HG03039 (cell line): ENCODE data around the gene OSBPL6.
"Not testable (repeated sequence)": the region's sequence is repeated elsewhere in the genome, so short reads cannot be mapped to it uniquely, and the experiment has no call there.

Source experiments
- ATAC-seq: cut with Tn5 transposase; IDR thresholded peaks from one replicate; pipeline ENCODE4 v1.9.1; 2021; ENCODE audit warnings: mild to moderate bottlenecking, moderate library complexity; ENCODE audit not compliant: unreplicated experiment

The OSBPL6 gene

DNA sequence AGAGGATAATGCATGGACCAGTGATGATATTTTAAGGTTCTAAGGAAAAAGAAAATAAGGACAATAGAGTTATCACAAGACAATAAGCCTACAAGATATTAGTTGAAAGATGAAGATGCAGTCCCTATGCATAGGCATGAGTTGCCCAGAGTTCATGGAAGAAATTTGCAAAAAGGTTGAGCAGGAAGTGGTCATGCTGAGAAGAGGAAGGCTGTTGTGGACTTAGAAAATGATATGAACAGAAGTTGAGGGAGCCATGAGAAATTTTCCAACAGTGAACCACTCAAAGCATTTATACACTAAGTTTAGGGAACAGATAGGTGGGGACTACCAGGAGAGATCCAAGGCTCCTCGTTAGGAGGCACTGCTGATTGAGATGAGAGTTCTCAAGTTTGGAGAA, 3.5 kb downstream of the OSBPL6 start:
- no peak for ATAC-seq

DNA sequence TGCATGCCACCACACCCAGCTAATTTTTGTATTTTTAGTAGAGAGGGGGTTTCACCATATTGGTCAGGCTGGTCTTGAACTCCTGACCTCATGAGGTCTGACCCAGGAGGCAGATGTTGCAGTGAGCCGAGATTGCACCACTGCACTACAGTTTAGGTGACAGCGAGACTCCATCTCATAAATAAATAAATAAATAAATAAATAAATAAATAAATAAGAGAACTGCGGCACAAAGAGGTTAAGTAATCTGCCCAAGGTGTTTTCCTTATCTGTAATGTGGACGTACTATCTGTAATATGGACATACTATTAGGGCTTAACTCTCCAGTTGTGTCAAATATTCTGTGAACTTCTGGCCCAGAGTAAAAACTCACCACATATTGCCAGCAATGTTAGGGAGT, 4.1 kb downstream of the OSBPL6 start:
- ATAC-seq: not testable (repeated sequence)

DNA sequence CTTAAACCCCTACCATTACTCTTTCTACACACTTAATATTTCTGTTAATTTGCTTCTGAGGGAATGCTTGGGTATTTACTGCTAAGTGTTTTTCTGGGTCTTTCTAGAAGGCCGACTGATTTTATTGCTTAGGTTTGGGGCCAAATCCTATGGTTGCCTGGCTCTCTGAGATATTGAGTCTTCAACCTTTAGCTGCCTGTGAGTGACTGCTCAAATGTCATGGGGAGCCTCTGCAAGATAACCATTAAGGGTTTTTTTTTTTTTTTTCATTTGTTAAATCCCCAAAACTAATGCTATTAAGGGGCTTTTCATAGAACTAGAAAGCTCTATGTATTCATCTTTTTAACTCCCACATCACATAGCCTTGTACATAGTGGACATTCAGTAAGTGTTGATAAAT, 5.0 kb downstream of the OSBPL6 start:
- no peak for ATAC-seq

DNA sequence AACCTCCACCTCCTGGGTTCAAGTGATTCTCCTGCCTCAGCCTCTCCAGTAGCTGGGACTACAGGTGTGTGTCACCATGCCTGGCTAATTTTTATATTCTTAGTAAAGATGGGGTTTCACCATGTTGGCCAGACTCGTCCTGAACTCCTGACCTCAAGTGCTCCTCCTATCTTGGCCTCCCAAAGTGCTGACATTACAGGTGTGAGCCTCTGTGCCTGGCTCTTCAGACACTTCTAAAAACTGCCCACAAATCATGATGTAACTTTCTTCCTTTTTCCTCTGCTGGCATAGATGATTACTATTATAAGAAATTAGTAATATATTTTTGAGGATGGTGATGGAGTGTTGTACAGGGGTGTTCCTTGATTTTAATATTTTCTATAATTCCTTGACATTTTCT, 6.0 kb downstream of the OSBPL6 start:
- ATAC-seq: no peak

DNA sequence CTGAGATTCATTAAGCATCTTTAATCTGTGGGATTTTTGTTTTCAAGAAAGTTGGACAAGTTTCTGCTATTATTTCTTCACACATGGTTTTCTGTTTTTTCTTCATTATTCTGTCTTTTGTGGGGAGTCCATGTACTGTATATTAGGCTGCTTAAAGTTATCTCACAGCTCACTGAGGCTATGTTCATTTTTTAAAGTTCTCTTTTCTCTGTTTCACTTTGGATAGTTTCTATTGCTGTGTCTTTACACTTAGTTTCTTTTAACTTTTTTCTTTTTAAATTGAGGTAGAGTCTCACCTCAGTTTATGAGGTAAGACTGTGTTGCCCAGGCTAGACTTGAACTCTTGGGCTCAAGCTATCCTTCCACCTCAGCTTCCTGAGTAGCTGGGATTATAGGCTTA, 8.6 kb downstream of the OSBPL6 start:
- ATAC-seq: no peak

DNA sequence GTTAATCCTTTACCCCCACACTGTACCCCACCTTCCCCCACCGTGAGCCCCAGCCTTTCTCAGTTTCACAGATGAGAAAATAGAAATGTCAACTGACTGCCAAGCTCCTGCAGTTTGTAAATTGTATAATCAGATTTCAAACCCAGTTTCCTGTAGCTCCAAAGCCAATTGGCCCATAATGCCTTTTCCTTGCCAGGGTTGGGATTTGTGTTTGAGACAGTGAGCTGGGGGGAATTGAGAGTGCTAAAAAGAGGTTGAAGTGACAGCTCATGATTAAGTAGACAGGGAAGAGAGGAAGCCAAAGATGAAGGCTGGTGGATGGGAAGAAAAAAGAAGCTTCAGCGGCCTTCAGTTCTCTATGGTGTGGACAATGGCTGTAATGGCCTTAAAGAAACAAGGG, 10.7 kb downstream of the OSBPL6 start:
- no peak for ATAC-seq

DNA sequence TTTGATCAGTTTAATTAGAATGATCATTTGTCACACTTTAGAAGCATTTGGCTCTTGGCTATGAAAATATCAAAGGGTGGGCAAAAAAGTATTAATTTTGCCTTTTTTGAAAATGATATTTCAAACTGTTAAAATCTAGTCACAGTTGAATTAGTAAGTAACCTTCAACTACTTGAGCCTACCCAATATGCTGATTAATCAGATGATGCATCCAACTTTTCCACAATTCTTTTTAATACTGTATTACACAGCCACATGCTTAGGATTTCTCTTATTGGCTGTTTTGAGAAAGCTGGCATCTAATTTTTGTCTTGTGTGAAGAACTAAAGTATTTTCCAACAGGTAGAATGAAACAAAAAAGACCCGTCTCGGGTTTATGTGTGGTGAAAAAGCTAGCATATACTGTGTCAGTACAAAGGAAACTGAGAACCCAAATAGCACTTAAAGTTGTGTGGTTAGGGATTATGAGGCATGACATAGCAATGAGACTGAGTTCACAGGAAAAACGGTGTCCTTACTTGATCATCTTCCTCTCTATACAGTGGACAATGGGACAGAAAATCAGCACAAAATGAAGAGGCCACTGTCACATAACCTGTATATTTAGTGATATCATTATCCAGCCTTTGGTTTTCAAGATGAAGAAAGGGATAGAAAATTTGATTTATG, 11.7 kb downstream of the OSBPL6 start:
- ATAC-seq: no peak

DNA sequence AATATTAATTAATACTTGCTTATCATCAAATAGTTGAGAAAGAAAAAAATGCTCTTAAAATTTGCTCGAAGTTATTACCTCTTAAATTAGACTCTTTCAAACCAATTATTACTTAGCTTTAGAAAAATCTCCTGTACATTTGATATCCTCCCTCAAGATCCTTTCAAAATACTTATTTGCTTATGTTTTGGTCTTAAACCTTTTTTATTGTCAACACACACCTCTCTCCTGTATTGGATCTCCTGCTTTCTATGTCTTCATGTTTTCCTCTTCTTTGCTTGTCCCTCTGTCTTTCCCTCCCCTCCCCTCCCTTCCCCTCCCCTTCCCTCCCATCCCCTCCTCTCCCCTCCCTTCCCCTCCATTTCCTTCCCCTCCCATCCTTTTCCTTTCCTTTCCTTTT, 14.0 kb downstream of the OSBPL6 start:
- ATAC-seq: no peak

DNA sequence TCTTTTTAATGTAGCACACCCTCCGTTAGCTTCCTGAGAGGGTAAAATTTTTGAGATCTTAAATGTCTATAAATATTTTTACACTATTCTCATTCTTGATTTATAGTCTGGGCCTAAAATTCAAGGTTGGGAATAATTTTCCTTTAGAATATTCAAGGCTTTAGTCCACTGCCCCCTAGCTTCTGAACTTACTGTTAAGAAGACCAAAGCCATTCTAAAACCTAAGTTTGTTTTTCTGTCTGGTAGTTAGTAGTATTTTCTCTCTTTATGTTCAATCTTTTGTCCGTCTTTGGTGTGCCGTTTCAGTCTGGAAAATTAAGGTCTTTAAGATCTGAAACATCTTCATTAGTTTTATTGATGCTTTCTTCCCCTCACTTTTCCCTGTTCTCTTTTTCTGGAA, 14.5 kb downstream of the OSBPL6 start:
- ATAC-seq: no peak

DNA sequence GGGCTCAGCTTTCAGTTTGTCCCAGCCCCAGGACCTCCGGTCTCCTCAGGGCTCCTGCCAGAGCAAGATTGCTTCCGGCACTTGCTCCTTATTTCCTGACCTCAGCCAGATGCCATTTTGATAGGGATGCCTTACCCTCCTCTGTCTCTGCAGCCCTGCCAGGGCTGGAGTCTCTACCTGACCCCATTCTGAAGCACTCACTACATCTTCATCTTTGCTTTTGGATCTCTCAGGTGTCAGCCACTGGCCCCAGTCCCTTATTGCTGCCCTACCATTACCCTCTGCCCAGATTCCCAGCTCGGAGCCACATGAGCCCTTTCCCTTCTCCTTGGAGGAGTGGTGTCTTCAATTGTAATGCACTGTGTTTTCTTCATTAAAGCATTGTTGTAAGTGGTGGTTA, 17.1 kb downstream of the OSBPL6 start:
- no peak for ATAC-seq

DNA sequence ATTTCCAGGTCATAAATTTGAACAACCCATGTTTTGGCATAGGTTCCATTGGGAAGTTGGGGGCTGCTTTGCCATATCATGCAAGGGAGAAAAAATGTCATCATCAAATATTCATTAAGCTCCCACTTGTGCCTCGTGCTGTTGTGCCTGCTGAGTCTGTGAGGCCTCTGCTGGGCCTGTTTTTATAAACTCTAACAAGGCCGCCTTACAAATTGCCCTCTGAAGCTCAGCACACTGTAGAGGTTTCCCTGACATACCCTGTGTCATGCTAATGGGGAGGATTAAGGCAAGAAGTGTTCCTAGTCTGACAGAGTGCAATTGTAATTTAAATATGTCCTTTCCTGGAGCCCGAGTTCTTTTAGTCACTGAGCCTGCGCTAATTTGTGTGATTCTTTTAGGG, 17.6 kb downstream of the OSBPL6 start:
- ATAC-seq: no peak

DNA sequence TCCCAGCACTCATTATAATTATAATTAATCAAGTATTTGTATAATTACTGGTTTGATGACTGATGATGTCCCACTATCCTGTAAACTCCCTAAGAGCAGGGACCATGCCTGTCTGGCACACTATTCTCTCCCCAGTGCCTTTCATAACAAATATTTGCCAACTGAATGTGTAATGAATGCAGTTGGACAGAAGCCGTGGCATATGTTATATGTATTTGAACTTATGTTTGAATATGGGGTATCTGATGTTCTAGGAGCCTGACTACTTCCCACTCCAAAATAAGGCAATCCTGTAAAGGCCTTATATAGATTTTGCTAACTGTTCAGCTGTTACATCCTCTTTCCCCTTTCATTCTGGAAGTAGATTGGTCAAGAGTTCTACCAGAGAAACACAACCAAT, 19.7 kb downstream of the OSBPL6 start:
- ATAC-seq: no peak

DNA sequence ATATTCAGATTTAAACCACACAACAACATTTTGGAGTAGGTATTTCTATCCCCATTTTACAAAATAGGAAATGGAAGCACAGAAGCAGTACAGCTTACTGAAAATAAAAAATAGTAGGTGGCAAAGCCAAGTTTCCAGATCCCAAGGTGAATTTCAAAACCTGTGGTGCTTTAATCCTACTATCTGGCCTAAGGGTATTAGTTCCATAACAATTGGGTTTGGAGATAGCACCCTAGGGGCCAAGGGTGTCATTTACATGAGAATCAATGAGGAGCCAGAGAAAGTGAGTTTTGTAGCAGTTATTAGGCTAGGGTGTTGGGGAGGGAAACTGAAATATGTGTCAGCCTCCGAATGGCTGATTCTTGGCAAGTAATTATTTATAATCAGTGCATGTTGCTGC, 24.9 kb downstream of the OSBPL6 start:
- ATAC-seq: no peak

DNA sequence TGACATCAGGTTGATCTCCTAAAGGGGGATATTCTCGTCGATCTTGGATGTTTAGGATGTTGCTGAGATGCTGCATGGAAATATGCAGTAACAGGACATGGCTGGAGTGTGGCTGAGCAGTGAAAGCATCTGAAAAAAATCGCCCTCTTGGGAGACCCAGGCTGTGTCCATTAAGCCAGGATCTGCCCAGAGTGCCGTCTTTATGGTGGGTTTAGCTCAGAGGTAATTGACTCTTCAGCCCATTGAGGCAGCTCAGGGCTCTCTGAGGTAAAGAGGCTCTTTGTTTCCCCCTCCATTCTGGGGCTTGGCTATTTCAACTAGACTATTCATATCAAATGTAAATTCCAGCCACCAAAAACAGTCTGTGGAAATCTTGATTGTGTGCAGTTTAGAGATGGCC, 26.5 kb downstream of the OSBPL6 start:
- ATAC-seq: no peak

DNA sequence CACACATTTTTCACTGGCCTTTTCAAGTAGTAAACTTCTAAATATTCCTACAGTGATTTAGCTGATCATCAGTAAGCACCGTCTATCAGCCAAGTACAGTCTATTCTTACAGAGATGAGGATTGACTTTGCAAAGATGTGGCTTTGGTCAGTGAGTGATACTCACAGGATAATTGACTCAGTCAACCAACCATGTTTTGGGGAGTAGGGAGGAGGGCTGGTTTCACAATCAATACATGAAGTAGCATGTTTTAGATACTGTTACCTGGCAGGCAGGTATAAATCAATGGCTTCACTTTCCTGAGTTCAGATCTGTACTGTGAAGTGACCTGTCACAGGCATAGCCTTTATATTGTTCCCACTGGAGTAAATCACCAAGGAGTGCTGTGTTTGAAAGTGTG, 27.2 kb downstream of the OSBPL6 start:
- no peak for ATAC-seq

DNA sequence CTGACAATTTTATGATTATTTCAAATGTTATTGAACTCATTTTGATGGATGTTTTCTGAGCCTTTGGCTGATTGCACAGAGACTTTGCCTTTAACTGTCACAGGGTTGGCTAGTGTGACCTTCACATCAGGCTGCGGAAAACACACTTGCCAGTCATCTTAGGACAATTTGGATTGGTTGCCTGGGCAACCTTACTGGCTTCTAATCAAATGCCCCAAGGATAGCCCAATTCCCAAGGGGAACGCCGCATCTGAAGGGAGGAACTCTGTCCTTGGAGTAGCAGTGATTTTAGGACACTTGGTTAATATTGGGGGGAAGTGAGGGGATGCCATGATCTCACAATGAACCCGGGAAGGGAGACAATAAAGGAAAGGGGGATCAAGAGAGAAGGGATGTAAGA, 29.5 kb downstream of the OSBPL6 start:
- ATAC-seq: no peak

DNA sequence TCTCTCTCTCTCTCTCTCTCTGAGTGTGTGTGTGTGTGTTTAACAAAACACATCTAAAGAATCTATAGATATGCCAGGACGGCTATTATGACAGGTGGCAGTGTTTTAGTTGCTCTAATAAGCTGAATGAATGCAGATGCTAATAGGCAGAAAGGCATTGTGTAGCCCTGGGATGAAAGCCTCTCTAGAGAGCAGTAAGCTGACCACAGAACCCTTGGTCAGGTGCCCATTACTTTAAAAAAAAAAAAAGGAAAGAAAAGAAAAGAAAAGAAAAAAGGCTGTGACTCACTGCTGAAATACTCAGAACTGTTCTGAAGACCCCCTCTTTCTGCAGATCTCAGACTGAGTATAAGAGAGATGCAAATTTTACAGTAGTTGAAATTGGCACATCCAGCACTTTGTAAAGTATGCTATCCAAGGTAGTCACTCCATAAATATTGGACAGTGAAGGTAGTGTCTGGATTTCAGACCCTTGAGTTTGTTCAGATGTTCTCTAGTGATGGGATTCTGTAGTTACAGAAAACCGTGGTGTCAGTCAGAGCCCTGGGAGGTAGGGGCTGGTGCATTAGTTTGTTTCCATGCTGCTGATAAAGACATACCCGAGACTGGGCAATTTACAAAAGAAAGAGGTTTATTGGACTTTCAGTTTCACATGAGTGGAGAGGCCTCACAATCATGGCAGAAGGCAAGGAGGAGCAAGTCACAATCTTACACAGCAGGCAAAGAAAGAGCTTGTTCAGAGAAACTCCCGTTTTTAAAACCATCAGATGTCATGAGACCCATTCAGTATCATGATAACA, 30.9 kb downstream of the OSBPL6 start:
- ATAC-seq: no peak

DNA sequence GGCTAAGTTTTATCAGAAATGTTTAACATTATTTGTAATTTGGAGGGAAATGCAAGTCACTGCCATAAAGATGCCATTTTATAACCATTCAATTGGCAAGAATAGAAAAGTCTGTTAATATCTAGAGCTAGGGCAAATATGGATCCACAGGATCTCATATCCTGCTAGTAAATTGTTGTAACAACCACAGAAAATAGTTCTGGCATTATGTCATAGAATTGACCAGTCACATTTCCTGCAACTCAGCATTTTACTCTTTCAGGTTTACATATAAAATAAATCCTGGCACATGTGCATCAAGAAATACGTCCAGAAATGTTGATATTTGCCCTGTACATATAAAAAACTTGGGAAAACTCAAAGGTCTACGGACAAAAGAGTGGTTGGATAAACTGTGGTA, 32.9 kb downstream of the OSBPL6 start:
- no peak for ATAC-seq

DNA sequence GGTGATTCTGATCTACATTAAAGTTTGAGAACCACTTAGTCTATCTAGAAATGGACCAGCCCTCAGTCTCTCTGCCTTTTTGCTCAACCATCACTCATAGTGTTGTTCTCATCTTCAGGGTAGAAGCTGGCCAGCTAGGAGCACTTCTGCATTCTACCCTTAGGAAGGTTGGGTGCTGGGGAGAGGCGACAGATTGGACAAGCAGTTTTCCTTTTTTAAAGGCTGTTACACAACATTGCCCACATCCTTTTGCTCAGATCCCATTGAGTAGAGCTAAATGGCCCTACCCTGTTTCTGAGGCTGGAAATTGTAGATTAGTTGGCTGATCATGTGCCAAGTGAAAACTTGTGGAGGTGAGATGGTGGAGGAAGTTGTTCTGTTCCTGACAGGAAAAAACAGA, 35.6 kb downstream of the OSBPL6 start:
- ATAC-seq: no peak

DNA sequence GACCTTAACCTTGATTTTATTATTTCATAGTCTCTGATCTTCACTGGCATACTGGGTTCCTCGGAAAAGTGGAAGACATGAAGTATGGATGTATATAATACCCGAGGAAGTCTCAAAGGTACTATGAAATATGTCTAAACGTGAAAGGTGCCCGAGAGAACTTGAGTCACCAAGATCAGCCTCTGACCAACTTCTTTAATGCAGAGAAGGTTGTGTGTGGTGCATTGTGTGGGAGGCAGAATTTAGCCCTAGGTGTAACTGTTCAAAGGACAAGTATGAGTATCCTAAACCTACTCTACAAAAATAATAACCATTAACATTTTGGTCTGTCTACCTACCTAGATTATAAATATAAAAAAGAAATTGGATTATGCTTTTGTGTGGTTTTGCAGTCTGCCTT, 36.1 kb downstream of the OSBPL6 start:
- ATAC-seq: no peak

DNA sequence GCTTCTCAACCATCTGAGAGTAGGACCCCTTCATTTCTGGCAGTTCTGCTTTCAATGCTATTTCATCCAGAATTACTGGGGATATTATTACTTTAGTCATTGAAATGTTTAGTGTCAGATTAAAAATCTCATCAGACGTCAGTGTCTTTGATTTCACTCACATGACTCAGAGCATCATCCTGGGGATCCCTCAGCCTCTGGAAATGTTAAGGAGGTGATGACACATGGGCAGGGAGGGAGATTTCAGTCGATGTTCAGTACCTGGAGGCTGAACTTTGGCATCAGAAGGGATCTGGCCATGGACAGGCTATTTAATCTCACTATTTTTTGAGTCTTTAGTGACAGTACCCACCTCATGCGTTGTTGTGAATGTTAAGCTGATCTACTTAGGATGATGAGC, 39.1 kb downstream of the OSBPL6 start:
- no peak for ATAC-seq

DNA sequence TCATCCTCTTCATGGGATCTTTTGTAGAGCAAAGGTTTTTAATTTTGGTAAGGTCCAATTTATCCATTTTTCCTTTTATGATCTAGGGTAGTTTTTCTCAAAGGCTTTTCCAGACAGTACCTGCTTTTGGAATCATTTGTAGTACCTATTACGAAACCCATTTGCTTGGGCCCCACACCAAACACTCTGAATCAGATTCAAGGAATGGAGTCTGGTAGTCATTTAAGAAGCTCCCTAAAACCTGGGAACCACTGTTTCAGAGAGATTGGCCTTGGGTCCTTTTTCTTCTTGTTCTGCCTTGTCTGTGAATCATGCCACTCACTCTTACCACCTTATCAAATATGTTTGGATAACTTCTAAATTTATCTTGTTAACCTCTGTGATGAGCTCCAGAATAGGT, 40.3 kb downstream of the OSBPL6 start:
- no peak for ATAC-seq
